Stimulated activated naive CD8-positive, alpha-beta T cell treated with anti-CD3 and anti-CD28 coated beads, Interleukin-15, Interleukin-2, amounts not matched to agents 100 U/mL and 50 U/mL, for 24 hours (primary cell): ENCODE results near the gene RPS3A.
"Not testable (repeated sequence)": the region's sequence is repeated elsewhere in the genome, so short reads cannot be mapped to it uniquely, and the experiment has no call there.

Experiments
- ATAC-seq: fragments of 150-1000 bp; cut with Tn5 transposase; one replicate; pipeline ENCODE4 v1.10.0; 2021
- DNase-seq: peaks from one replicate; pipeline ENCODE4 v3.0.0; 2021

Gene RPS3A

GRCh38 chr4:151117371-151117962 is 18.0 kb downstream of the RPS3A start:
- ATAC-seq (peak; percentile 48), DNase-seq (peak; percentile 60)

- ATAC-seq (no peak), DNase-seq (no peak)
These were observed 30.4 kb downstream of the RPS3A start for GRCh38 chr4:151129796-151130195.

GRCh38 chr4:151133311-151133710 is 33.9 kb downstream of the RPS3A start:
- ATAC-seq (no peak), DNase-seq (no peak)

- ATAC-seq, DNase-seq: not testable (repeated sequence)
These were observed 36.6 kb downstream of the RPS3A start for GRCh38 chr4:151136048-151136447.

- ATAC-seq (no peak), DNase-seq (no peak)
These were observed 40.4 kb downstream of the RPS3A start for GRCh38 chr4:151139814-151140213.

- ATAC-seq = no peak
These were observed 43.3 kb downstream of the RPS3A start for GRCh38 chr4:151142758-151143157.

GRCh38 chr4:151143162-151143561 is 43.7 kb downstream of the RPS3A start:
- no peak for DNase-seq
- ATAC-seq = no peak

More at GRCh38 chr4:151142758-151143157, 43.3 kb downstream of the RPS3A start:
- DNase-seq = no peak

- ATAC-seq (no peak), DNase-seq (no peak)
These were observed 44.4 kb downstream of the RPS3A start for GRCh38 chr4:151143811-151144210.

GRCh38 chr4:151144329-151145072 is 45.1 kb downstream of the RPS3A start:
- DNase-seq (no peak), ATAC-seq (no peak)

- no peak for ATAC-seq
- DNase-seq = no peak
These were observed 47.6 kb downstream of the RPS3A start for GRCh38 chr4:151147000-151147399.

GRCh38 chr4:151148261-151148660 is 48.8 kb downstream of the RPS3A start:
- DNase-seq (no peak), ATAC-seq (no peak)

- DNase-seq (no peak), ATAC-seq (no peak)
These were observed 51.6 kb downstream of the RPS3A start for GRCh38 chr4:151150821-151151580.

- ATAC-seq (no peak), DNase-seq (no peak)
These were observed 52.6 kb downstream of the RPS3A start for GRCh38 chr4:151152028-151152427.

GRCh38 chr4:151153585-151153984 is 54.2 kb downstream of the RPS3A start:
- no peak for ATAC-seq
- no peak for DNase-seq
